ENCODE measurements around the gene PLGRKT.

PLGRKT gene

GRCh38 chr9:5437254-5438216 lies at the start of gene PLGRKT:
Gene PLGRKT (minus strand): TSS chr9:5437925. CDS start chr9:5431977, 5,948 bp downstream.
- TF ChIP-seq ZBTB7A (IDR thresholded peaks at IDR 0.05; ENCODE audit: low read depth) (no peak), RAD21 (IDR thresholded peaks at IDR 0.05; ENCODE audit: low read depth) (no peak), CEBPB (IDR thresholded peaks at IDR 0.05) (no peak), YY1 (IDR thresholded peaks at IDR 0.05; ENCODE audit: low read depth) (peak; percentile 63), EGR1 (IDR thresholded peaks at IDR 0.05) (no peak), MAX (IDR thresholded peaks at IDR 0.05) (peak; percentile 43), USF1 (IDR thresholded peaks at IDR 0.05) (peak; percentile 11; the same call in 1 of the 2 replicates), NFIC (IDR thresholded peaks at IDR 0.05) (peak; percentile 64), TAF1 (IDR thresholded peaks at IDR 0.05; ENCODE audit: low read depth) (peak; percentile 75), FOXM1 (IDR thresholded peaks at IDR 0.05; ENCODE audit: borderline replicate concordance, low read depth) (peak; percentile 84), CREB1 (IDR thresholded peaks at IDR 0.05; ENCODE audit: low read depth) (peak; percentile 72), TCF12 (IDR thresholded peaks at IDR 0.05; ENCODE audit: low read depth) (peak; percentile 36), REST (IDR thresholded peaks at IDR 0.05; ENCODE audit: low read depth) (no peak; the same call in 1 of the 2 replicates), TEAD4 (IDR thresholded peaks at IDR 0.05) (no peak; the same call in 1 of the 2 replicates)

- TF ChIP-seq CEBPB (IDR thresholded peaks at IDR 0.05) (no peak), TAF1 (IDR thresholded peaks at IDR 0.05; ENCODE audit: low read depth) (no peak), YY1 (IDR thresholded peaks at IDR 0.05; ENCODE audit: low read depth) (no peak), NFIC (IDR thresholded peaks at IDR 0.05) (no peak), MAX (IDR thresholded peaks at IDR 0.05) (no peak), TEAD4 (IDR thresholded peaks at IDR 0.05) (no peak), EP300 (IDR thresholded peaks at IDR 0.05; ENCODE audit: borderline replicate concordance) (no peak), EGR1 (IDR thresholded peaks at IDR 0.05) (no peak), REST (IDR thresholded peaks at IDR 0.05; ENCODE audit: low read depth) (no peak), RAD21 (IDR thresholded peaks at IDR 0.05; ENCODE audit: low read depth) (no peak), ZBTB7A (IDR thresholded peaks at IDR 0.05; ENCODE audit: low read depth) (no peak), FOXM1 (IDR thresholded peaks at IDR 0.05; ENCODE audit: borderline replicate concordance, low read depth) (no peak), CREB1 (IDR thresholded peaks at IDR 0.05; ENCODE audit: low read depth) (no peak), TCF12 (IDR thresholded peaks at IDR 0.05; ENCODE audit: low read depth) (no peak), USF1 (IDR thresholded peaks at IDR 0.05) (no peak)
Measured at GRCh38 chr9:5486988-5487387, 49.3 kb upstream of the PLGRKT start.

GRCh38 chr9:5485378-5486085 lies 47.8 kb upstream of the PLGRKT start:
- no peak for TF ChIP-seq YY1 (IDR thresholded peaks at IDR 0.05; ENCODE audit: low read depth)
- no peak for TF ChIP-seq USF1 (IDR thresholded peaks at IDR 0.05)
- no peak for TF ChIP-seq EGR1 (IDR thresholded peaks at IDR 0.05)
- TF ChIP-seq CREB1 (IDR thresholded peaks at IDR 0.05; ENCODE audit: low read depth) = no peak
- TF ChIP-seq MAX (IDR thresholded peaks at IDR 0.05) = no peak
- no peak for TF ChIP-seq TCF12 (IDR thresholded peaks at IDR 0.05; ENCODE audit: low read depth)
- TF ChIP-seq ZBTB7A (IDR thresholded peaks at IDR 0.05; ENCODE audit: low read depth) = no peak
- no peak for TF ChIP-seq EP300 (IDR thresholded peaks at IDR 0.05; ENCODE audit: borderline replicate concordance)

GRCh38 chr9:5483306-5483705 lies 45.6 kb upstream of the PLGRKT start:
- TF ChIP-seq MAX (IDR thresholded peaks at IDR 0.05) (no peak), EP300 (IDR thresholded peaks at IDR 0.05; ENCODE audit: borderline replicate concordance) (no peak), FOXM1 (IDR thresholded peaks at IDR 0.05; ENCODE audit: borderline replicate concordance, low read depth) (no peak), RAD21 (IDR thresholded peaks at IDR 0.05; ENCODE audit: low read depth) (no peak), TEAD4 (IDR thresholded peaks at IDR 0.05) (no peak), NFIC (IDR thresholded peaks at IDR 0.05) (no peak), TCF12 (IDR thresholded peaks at IDR 0.05; ENCODE audit: low read depth) (no peak), CREB1 (IDR thresholded peaks at IDR 0.05; ENCODE audit: low read depth) (no peak)
